OCI-LY7 (cell line): ENCODE measurements around the gene RFT1. TPM values are rescaled to one million over a fixed set of nuclear protein-coding genes. Genes with fewer than 3 reads are reported as not detected.
"Not testable (repeated sequence)": the region's sequence is repeated elsewhere in the genome, so short reads cannot be mapped to it uniquely, and the experiment has no call there.

ENCODE experiments used
- BruUV-seq: library from RNA; stranded (reverse); fragments of 400-500 nt; replicated peaks from 2 replicates; lab custom pipeline; 2021; lab: Mats Ljungman, UMichigan
- CTCF ChIA-PET: fragments of 300-600 bp; sonication (Branson Sonifier 250); formaldehyde crosslinking; loops from one replicate; lab custom pipeline; 2022; ENCODE audit warnings: antibody characterized with exemption; ENCODE audit not compliant: unreplicated experiment; lab: Charles Lee
- POLR2A ChIA-PET: fragments of 300-600 bp; sonication (Branson Sonifier 250); formaldehyde crosslinking; loops from one replicate; lab custom pipeline; 2022; ENCODE audit warnings: antibody characterized with exemption; lab: Charles Lee
- DNase-seq: peaks from one replicate; pipeline ENCODE4 v3.0.0-alpha.2; 2015; ENCODE audit warnings: low spot score
- H2AFZ ChIP-seq: fragments of 200-600 bp; sonication (generic), shearing (Covaris generic); 2 replicates; pipeline ENCODE4 v1.6.1; 2014; ENCODE audit warnings: mild to moderate bottlenecking, antibody characterized with exemption, low read length, moderate library complexity
- H3K27ac ChIP-seq: fragments of 200-600 bp; sonication (generic); 2 replicates; pipeline ENCODE4 v1.5.1; 2014; ENCODE audit warnings: mixed run types, low read depth, mild to moderate bottlenecking, moderate library complexity, low read length, inconsistent platforms; ENCODE audit not compliant: poor library complexity, severe bottlenecking
- H3K36me3 ChIP-seq: fragments of 200-600 bp; sonication (generic); 2 replicates; pipeline ENCODE4 v1.6.1; 2014; ENCODE audit warnings: mild to moderate bottlenecking, antibody characterized with exemption, low read length, moderate library complexity, mixed read lengths; ENCODE audit not compliant: insufficient read depth
- H3K4me1 ChIP-seq: fragments of 200-600 bp; sonication (generic); 2 replicates; pipeline ENCODE4 v1.5.1; 2014; ENCODE audit warnings: mild to moderate bottlenecking, low read length; ENCODE audit not compliant: insufficient read depth, poor library complexity, severe bottlenecking
- H3K4me2 ChIP-seq: fragments of 200-600 bp; sonication (generic); 2 replicates; pipeline ENCODE4 v1.6.1; 2014; ENCODE audit warnings: mild to moderate bottlenecking, low read length
- H3K4me3 ChIP-seq: fragments of 200-600 bp; sonication (generic); 2 replicates; pipeline ENCODE4 v1.5.1; 2014; ENCODE audit warnings: mild to moderate bottlenecking, low read depth, low read length; ENCODE audit not compliant: poor library complexity, severe bottlenecking
- H3K79me2 ChIP-seq: fragments of 200-600 bp; sonication (generic); 2 replicates; pipeline ENCODE4 v1.6.1; 2016; ENCODE audit warnings: low read depth, mild to moderate bottlenecking, low read length, moderate library complexity, mixed read lengths; ENCODE audit not compliant: insufficient read depth
- H3K9me2 ChIP-seq: fragments of 200-600 bp; sonication (generic); 2 replicates; pipeline ENCODE4 v1.6.1; 2016; ENCODE audit warnings: mild to moderate bottlenecking, low read length, mixed read lengths; ENCODE audit not compliant: insufficient read depth
- H3K9me3 ChIP-seq: fragments of 200-600 bp; sonication (generic); 2 replicates; pipeline ENCODE4 v1.6.1; 2014; ENCODE audit warnings: mild to moderate bottlenecking, mixed run types, low read length, mixed read lengths
- H4K20me1 ChIP-seq: fragments of 200-600 bp; sonication (generic); 2 replicates; pipeline ENCODE4 v1.6.1; 2014; ENCODE audit warnings: mild to moderate bottlenecking, antibody characterized with exemption, low read length, moderate library complexity, mixed read lengths; ENCODE audit not compliant: insufficient read depth
- EZH2phosphoT487 ChIP-seq: fragments of 200-600 bp; sonication (generic); IDR thresholded peaks from 2 replicates; pipeline ENCODE4 v1.6.1; 2018; ENCODE audit warnings: low read depth, borderline replicate concordance, mild to moderate bottlenecking, mixed run types, antibody characterized with exemption, low read length, moderate library complexity, mixed read lengths
- intact Hi-C: fragments of 100-400 bp; cut with micrococcal nuclease; formaldehyde crosslinking; loops from one replicate; pipeline ENCODE4 v1.10.0; 2022; ENCODE audit not compliant: unreplicated experiment
- total RNA-seq, 2 experiments: library from RNA; depleted of rRNA in 1 of 2; stranded (reverse); fragments of >200 nt in 1 of 2; shearing (Covaris generic) in 1 of 2; gene quantifications; 2 replicates each; pipeline ENCODE4 v1.2.3, GENCODE V29; 2014 to 2022
- TF ChIP-seq, protein P1 (sequence below): fragments of 200-600 bp; sonication (generic); conservative IDR thresholded peaks from 2 replicates; pipeline ENCODE4 v1.5.1; 2014; ENCODE audit warnings: mild to moderate bottlenecking, antibody characterized with exemption, low read length, moderate library complexity, mixed read lengths

The RFT1 gene
- total RNA-seq, 2 experiments from 2014 or later = 9.9 to 34.7 TPM

GRCh38 chr3:53151465-53151864, 21.2 kb upstream of the RFT1 start:
- DNase-seq = no peak
- POLR2A ChIA-PET = interaction anchor here (0.7 to 0.9 kb wide), 2 partner anchors 9 to 20 kb away, joined by 3 read pairs; partner anchors contain the start of gene PRKCD
- H4K20me1 ChIP-seq = no peaks in the 10 kb centered on the region
- no peak overlapping the region for H3K27ac ChIP-seq
- H3K36me3 ChIP-seq = no peaks in the 10 kb centered on the region
- BruUV-seq = no TSS peak
- no peak overlapping the region for H2AFZ ChIP-seq
- H3K9me3 ChIP-seq = no peaks in the 10 kb centered on the region
- H3K4me3 ChIP-seq = no peak overlapping the region
- no peaks in the 10 kb centered on the region for H3K4me1 ChIP-seq
- H3K79me2 ChIP-seq = no peaks in the 10 kb centered on the region
- H3K4me2 ChIP-seq = no peak overlapping the region
- TF ChIP-seq EZH2phosphoT487 = no peak
- TF ChIP-seq, protein P1, sequence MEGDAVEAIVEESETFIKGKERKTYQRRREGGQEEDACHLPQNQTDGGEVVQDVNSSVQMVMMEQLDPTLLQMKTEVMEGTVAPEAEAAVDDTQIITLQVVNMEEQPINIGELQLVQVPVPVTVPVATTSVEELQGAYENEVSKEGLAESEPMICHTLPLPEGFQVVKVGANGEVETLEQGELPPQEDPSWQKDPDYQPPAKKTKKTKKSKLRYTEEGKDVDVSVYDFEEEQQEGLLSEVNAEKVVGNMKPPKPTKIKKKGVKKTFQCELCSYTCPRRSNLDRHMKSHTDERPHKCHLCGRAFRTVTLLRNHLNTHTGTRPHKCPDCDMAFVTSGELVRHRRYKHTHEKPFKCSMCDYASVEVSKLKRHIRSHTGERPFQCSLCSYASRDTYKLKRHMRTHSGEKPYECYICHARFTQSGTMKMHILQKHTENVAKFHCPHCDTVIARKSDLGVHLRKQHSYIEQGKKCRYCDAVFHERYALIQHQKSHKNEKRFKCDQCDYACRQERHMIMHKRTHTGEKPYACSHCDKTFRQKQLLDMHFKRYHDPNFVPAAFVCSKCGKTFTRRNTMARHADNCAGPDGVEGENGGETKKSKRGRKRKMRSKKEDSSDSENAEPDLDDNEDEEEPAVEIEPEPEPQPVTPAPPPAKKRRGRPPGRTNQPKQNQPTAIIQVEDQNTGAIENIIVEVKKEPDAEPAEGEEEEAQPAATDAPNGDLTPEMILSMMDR = no peak
- CTCF ChIA-PET = no interaction called here
- intact Hi-C loops = no loop called here
- no peaks in the 10 kb centered on the region for H3K9me2 ChIP-seq

GRCh38 chr3:53151086-53151438, 20.8 kb upstream of the RFT1 start:
- H4K20me1 ChIP-seq, H3K4me2 ChIP-seq, intact Hi-C loops, DNase-seq, H2AFZ ChIP-seq, H3K4me3 ChIP-seq, H3K9me3 ChIP-seq, CTCF ChIA-PET, BruUV-seq, H3K9me2 ChIP-seq, H3K36me3 ChIP-seq, H3K4me1 ChIP-seq, H3K27ac ChIP-seq, H3K79me2 ChIP-seq: not testable (repeated sequence)
- POLR2A ChIA-PET = interaction anchor here (0.9 kb wide), 1 partner anchor 19 kb away, joined by 3 read pairs; no protein-coding TSS in a partner anchor

DNA sequence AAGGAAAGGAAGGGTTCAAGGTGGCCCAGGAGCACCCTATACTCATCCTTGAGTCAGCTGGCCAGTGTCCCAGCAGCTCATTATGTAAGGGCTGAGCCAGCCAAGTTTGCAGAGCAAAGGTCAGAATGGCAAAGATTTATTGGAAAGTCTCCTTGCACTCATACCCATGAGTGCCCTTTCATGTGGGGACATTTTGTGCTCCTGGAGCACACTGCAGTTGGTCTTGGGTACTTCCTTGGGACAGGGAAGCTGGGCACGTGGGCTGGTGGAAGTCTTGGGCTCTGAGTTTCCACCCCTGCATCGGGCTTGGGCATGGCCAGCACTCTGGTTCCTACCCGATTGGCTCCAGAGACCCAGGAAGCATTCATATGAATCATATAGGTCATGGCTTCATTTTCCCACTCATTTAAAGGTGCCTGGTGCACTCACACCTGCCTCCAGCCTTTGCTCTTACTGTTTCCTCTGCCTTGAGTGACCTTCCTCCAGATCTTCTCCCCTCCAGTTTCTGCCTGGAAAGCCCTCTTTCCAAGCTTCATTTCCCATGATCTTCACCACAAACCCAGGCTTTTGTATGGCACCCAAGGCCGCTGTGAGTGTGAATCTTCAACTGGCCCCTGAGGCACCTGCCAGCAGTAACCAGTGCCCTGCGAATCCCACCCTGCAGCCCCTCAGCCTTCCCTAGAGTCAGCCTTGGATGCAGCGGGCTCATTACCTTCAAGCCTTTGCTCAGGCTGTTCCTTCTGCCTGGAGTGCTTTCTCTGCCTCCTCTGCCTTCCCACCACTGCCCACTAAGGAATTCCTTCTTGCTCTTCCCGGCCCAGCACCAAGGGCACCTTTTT, 20.2 kb upstream of the RFT1 start:
- no peak for DNase-seq
- no TSS peak for BruUV-seq
- H3K4me3 ChIP-seq = no peak overlapping the region
- H3K79me2 ChIP-seq = no peaks in the 10 kb centered on the region
- H3K4me1 ChIP-seq = no peaks in the 10 kb centered on the region
- no peak overlapping the region for H2AFZ ChIP-seq
- no peaks in the 10 kb centered on the region for H3K9me2 ChIP-seq
- intact Hi-C loops = no loop called here
- no peaks in the 10 kb centered on the region for H3K9me3 ChIP-seq
- H3K36me3 ChIP-seq = no peaks in the 10 kb centered on the region
- H3K4me2 ChIP-seq = no peak overlapping the region
- H4K20me1 ChIP-seq = no peaks in the 10 kb centered on the region
- POLR2A ChIA-PET = interaction anchor here (0.8 kb wide), 1 partner anchor 15 kb away, joined by 3 read pairs; no protein-coding TSS in a partner anchor
- TF ChIP-seq, protein P1 = no peak
- TF ChIP-seq EZH2phosphoT487 = no peak
- CTCF ChIA-PET = no interaction called here
- no peak overlapping the region for H3K27ac ChIP-seq
